ENCODE data around the gene FA2H.
"Not testable (repeated sequence)": the region's sequence is repeated elsewhere in the genome, so short reads cannot be mapped to it uniquely, and the experiment has no call there.

The FA2H gene

GRCh38 chr16:74680681-74681080, 93.9 kb downstream of the FA2H start:
- DNase-seq (ENCODE audit: low read depth): no peak

DNA sequence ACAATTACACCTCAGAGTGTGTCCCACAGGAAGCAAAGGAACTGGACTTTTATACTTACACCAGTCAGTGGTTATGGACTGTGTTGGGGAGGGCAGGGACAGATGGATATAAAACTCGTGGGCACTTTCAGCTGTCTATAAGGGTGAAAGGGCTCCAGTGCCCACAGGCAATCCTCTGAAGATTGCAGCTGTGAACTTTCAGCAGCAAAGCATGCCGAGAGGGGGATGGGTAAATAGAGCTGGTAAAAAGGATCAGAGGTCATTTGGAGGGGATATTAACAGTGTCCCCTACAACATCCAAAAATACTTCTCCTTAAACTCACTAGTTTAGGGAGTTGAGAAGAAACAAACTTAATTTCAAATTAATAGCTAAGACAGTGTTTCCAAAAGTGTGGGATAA, 94.6 kb downstream of the FA2H start:
- no peak for DNase-seq (ENCODE audit: low read depth)

DNA sequence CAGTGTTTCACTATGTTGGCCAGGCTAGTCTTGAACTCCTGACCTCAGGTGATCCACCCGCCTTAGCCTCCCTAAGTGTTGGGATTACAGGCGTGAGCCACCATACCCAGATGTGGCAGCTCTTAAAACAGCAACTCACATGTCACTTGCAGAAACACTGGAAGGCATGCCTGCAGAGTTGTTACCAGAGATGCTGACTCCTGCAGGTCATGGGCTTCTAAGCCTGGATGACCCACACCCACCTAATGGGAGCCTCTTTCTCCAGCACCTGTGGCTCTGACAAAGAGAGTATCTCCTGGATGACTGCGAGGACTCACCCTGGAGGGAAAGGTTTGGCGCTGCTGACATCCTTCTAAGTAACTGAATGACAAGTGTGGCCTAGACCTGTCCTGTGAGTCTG, 96.8 kb downstream of the FA2H start:
- no peak for DNase-seq (ENCODE audit: low read depth)

- DNase-seq (ENCODE audit: low read depth): no peak
Observed at GRCh38 chr16:74673876-74674275, 100.7 kb downstream of the FA2H start.

DNA sequence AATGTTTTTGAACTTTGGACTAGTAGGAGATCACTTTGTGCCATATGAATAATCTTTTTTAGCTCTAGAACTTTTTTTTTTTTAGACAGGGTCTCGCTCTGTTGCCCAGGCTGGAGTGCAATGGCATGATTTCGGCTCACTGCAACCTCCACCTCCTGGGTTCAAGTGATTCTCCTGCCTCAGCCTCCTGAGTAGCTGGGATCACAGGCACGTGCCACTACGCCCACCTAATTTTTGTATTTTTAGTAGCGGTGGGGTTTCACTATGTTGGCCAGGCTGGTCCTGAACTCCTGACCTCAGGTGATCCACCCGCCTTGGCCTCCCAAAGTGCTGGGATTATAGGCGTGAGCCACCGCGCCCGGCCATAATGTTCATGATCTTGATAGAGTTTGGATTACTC, 105.7 kb downstream of the FA2H start:
- DNase-seq (ENCODE audit: low read depth): not testable (repeated sequence)

GRCh38 chr16:74667255-74667700, 107.3 kb downstream of the FA2H start:
- peak; percentile 11 for DNase-seq (ENCODE audit: low read depth)

DNA sequence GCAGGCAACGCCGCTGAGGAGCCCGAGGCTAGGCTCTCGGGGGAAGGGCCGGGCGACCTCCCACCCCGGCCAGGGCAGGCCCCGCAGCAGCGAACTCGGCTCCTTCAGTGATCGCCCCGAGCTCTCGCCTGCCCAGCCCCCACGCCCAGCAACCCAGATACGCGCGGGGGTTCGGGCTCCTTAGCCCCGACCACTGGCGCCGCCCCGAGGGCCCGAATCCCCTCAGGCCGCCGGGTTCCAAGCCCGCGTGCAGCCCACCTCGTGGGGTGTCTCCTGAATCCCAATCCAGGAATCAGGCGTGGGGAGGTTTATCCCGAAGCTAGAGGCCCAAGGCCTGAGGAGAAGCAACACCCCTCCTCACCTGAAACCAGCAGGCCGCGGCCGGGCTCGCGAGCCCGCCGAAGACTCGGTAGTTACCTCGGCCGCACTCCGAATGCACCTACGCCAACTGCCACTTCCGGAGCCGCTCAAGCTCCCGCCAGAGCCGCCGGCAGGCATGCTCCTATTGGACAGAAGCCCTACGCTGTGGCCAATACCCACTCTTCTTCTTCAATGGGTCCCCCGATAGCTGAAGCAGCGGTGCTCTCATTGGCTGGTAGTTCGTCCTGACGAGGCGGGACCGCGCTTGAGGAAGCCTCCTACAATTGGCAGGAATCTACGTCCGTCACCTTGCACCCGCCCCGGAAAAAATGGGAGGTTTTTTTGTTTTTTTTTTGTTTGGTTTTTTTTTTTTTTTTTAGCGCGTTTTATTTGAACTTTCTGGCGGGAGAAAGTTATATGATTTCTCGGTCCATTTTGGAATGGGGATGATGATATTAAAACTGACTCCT, 108.0 kb downstream of the FA2H start, which contains the start of gene RFWD3:
TSS of gene RFWD3 (minus strand) at position 453 of the 830 bp plus-strand sequence. CDS start 5,428 bp downstream, outside the sequence.
- DNase-seq (ENCODE audit: low read depth): peak; percentile 71

GRCh38 chr16:74666010-74666421, 108.6 kb downstream of the FA2H start:
- no peak for DNase-seq (ENCODE audit: low read depth)
